Ramos (cell line): ENCODE data around the gene AP1G2.
"Not testable (repeated sequence)": the region's sequence is repeated elsewhere in the genome, so short reads cannot be mapped to it uniquely, and the experiment has no call there.

Source experiments
- in situ Hi-C: fragments of 300-500 bp; cut with MboI; formaldehyde crosslinking; loops from one replicate; pipeline ENCODE4 v1.14.3; 2022; ENCODE audit warnings: low sequenced_read_pairs; ENCODE audit not compliant: unreplicated experiment

The AP1G2 gene

DNA sequence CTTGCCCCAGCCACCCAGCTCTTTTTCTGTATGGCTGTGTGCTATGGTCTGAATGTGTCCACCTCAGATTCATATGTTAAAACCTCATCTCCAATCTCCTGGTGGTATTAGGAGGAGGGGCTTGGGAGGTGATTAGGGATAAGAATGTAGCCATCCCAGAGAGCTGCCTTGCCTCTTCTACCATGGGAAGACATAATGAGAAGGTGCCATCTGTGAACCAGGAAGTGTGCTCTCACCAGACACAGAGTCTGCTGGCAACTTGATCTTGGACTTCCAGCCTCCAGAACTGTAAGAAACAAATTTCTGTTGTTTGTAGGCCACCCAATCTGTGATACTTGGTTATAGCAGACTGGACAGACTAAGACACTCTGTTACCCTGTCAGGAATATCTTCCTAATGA, 33.8 kb upstream of the AP1G2 start:
- in situ Hi-C loops: no loop called here

DNA sequence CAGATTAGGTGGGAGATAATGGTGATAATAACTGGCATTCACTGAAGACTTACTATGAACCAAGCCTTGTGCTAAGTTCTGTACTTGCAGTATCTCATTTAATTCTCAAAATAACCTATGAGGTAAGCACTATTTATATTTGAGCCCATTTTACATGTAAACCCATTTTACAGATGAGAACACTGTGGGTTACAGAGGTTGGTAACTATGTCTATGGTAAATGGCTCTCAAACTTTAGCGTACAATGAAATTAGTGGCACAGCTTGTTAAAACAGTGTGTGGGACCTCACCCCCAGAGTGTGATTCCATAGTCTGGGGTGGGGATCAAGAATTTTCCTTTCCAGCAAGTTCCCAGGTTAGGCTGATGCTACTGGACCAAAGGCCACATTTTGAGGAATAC, 33.2 kb upstream of the AP1G2 start:
- in situ Hi-C loops: no loop called here

DNA sequence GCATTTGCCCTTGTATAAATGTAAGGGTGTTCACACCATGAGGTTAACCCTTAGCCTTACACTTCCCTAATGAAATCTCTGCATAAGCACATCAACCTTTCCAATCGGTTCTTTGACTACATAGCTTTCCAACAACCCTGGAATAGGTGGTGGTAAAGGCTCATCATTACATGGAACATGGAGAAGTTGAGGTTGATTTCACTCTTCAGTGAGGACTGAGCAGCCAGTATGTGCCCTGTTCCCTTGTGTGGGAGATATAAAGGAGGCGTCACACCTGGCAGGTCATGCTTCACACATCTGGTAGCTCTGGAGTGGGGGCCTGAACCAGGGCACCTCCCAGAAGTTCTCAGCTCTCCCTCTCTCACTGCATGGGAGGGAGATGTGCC, 32.7 kb upstream of the AP1G2 start:
- in situ Hi-C loops: no loop called here

DNA sequence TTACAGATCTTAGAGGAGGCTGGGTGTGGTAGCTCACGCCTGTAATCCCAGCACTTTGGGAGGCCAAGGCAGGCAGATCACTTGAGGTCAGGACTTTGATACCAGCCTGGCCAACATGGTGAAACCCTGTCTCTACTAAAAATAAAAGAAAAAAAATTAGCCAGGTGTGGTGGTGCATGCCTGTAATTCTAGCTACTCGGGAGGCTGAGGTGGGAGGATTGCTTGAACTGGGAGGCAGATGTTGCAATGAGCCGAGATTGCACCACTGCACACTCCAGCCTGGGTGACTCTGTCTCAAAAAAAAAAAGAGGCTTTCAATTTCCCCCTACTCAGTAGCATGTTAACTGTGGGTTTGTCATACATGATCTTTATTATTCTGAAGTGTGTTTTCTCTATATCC, 26.6 kb upstream of the AP1G2 start:
- in situ Hi-C loops: not testable (repeated sequence)

DNA sequence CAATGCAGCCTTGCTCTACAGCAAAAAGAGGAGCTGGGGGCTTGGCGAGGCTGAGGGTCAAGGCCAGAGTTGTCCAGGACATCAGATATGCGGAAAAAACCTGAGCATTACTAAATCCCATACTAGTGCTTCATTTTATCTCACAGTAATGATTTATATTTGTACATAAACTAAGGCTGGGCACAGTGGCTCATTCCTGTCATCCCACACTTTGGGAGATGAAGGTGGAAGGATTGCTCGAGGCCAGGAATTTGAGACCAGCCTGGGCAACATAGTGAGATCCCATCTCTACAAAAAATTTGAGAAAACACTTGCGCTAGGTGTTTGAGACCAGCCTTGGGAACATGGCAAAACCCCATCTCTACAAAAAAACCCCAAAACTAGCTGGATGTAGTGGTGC, 22.6 kb upstream of the AP1G2 start:
- in situ Hi-C loops: no loop called here

DNA sequence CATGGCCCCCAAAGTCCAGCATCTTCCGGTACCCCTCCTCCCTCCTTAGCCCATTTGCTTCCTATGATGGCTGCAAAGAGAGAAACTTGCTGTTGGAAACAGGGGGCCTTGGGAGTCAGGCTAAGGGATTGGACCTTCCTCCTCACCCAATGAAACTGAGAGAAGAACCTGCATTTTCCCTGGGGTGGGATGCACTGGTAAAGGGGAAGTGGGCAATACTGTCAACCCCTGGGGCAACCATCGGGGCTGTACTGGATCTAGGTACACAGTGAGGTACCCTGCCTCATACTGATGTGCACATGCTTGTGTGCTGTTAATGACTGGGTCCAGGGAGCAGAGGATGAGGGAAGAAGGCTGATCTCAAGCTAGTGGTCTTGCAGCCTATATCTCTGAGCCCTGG, 22.0 kb upstream of the AP1G2 start:
- in situ Hi-C loops: no loop called here

DNA sequence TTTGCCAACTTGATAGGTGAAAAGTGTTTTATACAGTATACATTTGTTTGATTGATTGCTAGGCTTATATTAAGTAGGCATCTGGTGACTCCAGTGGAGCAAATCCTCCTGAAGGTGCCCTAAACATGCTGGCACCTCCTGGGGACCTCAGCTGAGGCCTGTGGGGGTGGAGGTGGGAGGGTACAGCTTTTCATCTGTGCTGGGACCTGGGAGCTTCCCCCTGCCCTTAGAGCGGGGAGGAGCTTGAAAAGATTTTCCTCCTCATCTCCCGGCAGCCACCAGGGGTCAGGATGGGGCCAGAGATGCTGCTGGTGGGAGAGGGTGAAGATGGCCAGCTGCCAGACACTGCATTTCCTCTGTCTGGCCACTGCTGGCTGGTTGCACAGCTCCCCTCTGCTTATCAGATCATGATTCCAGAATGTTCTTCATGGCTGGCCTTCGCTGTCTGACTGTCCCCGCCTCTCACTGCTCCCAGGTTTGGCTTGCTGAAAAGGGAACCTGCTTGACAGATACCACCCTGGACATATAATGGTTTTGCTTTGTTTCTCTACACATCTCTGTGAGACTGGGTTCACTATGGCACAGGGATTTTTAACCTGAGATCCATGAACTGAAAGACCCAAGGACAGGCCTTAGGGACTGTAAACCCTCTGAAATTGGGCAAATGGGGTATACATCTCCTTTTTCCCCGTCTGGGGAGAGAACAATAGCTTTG, 21.4 kb upstream of the AP1G2 start:
- in situ Hi-C loops: no loop called here

DNA sequence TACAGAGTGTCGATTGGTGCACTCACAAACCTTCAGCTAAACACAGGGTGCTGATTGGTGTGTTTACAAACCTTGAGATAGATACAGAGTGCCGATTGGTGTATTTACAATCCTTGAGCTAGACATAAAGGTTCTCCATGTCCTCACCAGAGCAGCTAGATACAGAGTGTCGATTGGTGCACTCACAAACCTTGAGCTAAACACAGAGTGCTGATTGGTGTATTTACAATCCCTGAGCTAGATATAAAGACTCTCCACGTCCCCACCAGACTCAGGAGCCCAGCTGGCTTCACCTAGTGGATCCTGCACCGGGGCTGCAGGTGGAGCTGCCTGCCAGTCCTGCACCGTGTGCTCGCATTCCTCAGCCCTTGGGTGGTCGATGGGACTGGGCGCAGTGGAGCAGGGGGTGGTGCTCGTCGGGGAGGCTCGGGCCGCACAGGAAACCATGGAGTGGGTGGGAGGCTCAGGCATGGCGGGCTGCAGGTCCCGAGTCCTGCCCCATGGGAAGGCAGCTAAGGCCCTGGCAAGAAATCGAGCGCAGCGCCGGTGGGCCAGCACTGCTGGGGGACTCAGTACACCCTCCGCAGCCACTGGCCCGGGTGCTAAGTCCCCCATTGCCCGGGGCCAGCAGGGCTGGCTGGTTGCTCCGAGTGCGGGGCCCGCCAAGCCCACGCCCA, 17.1 kb upstream of the AP1G2 start:
- in situ Hi-C loops: not testable (repeated sequence)

DNA sequence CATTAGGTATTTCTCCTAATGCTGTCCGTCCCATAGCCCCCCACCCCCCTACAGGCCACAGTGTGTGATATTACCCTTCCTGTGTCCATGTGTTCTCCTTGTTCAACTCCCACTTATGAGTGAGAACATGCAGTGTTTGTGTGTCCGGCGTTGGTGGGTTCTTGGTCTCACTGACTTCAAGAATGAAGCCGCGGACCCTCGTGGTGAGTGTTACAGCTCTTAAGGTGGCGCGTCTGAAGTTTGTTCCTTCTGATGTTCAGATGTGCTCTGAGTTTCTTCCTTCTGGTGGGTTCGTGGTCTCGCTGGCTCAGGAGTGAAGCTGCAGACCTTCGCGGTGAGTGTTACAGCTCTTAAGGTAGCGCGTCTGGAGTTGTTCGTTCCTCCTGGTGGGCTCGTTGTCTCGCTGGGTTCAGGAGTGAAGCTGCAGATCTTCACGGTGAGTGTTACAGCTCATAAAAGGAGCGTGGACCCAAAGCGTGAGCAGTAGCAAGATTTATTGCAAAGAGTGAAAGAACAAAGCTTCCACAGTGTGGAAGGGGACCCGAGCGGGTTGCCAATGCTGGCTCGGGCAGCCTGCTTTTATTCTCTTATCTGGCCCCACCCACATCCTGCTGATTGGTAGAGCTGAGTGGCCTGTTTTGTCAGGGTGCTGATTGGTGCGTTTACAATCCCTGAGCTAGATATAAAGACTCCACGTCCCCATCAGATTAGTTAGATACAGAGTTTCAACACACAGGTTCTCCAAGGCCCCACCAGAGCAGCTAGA, 16.4 kb upstream of the AP1G2 start:
- in situ Hi-C loops: not testable (repeated sequence)

DNA sequence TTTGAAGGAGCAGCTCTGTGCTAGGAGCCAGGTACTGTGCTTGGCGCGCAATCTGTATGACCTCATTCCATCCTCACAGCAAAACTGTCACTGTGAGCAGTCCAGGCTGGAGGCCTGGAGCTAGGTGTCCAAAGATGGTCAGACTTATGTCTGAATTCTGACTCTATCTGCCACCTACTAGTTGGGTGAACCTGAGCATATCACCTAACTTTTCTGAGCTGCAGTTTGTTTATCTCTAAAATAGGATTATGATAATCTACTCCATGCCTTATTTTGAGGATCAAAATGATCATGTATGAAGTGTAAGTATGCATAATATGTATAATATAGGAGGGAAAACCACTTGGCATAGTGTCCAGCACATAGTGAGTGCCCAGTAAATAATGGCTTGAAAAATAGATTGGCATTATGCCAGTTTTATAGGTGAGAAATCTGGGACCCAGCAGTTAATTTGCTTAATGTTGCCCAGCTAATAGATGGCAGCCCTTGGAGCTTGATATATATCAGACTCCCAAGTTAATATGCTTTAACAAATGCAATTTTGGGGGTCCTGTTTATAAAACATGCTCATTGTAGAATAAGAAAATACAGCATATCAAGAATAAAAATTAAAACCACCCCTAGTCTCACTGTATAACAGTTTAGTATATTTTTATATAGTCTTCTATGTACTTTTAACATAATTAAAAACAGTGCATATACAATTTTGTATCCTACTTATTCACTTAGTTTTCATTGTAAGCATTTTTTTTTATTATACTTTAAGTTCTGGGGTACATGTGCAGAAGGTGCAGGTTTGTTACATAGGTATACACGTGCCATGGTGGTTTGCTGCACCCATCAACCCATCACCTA, 15.5 kb upstream of the AP1G2 start:
- in situ Hi-C loops: no loop called here

DNA sequence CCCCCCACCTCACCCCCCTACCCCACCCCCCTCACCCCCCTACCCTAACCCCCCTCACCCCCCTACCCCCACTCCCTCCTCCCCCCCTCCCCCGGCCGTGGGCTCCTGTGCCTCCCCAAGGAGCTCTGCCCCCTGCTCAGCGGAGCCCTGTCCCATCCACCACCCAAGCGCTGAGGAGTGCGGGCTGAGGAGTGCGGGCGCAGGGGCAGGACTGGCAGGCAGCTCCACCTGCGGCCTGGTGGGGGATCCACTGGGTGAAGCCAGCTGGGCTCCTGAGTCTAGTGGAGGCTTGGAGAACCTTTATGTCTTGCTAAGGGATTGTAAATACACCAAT, 13.3 kb upstream of the AP1G2 start:
- in situ Hi-C loops: no loop called here

DNA sequence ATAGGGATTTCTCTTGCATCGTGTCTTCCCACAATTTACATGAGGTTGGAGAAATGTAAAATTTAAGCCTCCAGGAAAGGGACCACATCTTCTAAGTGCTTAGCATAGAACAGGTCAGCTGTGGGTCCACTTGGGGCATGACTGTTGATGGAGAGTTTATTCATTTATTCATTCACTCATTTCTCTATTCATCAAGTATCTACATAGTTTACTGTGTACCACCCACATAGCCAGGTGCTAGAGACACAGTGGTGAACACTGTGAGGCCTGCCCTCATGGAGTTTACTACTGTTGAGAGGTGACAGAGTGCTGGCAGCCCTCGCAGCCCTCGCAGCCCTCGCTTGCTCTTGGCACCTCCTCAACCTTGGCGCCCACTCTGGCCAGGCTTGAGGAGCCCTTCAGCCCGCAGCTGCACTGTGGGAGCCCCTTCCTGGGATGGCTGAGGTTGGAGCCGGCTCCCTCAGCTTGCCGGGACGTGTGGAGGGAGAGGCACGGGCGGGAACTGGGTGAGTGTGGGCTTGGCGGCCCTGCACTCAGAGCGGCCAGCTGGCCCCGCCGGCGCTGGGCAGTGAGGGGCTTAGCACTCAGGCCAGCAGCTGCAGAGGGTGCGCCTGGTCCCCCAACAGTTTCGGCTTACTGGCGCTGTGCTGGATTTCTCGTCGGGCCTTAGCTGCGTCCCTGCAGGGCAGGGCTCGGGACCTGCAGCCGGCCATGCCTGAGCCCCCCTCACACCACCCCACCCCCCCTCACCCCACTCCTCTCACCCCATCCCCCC, 12.7 kb upstream of the AP1G2 start:
- in situ Hi-C loops: no loop called here

DNA sequence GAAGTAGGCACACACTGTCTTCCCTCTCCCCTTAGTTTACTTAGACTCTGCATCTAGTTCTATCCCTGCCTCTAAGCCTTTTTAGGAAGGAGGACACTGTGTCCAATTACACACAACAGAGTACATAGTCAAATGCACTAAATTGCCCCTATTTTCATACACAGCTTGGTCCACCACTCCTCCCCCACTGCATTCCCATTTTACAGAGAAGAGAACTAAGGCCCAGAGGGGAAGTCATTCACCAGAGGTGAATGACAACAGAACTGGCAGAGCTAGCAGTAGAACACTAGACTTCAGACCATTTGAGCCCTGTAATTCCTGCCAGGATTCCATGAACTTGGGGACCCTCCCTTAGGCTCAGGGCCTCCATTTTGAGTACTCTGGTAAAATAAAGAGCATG, 12.1 kb upstream of the AP1G2 start:
- in situ Hi-C loops: no loop called here

DNA sequence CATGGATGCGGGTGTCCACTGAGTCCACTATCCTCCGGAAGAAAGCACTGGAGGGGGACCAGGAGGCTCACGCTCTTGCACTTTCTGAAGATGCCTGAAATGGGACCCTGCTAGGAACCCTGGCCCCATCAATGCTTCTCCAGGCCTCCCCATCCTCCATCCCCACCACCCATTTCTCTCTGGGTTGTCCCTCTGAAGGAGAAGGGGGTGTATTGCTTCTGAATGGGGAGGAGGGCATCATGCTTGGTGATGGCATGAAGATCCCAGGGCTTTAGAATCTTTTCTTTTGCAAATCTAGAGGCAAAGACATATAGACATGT, 11.7 kb upstream of the AP1G2 start:
- in situ Hi-C loops: no loop called here

DNA sequence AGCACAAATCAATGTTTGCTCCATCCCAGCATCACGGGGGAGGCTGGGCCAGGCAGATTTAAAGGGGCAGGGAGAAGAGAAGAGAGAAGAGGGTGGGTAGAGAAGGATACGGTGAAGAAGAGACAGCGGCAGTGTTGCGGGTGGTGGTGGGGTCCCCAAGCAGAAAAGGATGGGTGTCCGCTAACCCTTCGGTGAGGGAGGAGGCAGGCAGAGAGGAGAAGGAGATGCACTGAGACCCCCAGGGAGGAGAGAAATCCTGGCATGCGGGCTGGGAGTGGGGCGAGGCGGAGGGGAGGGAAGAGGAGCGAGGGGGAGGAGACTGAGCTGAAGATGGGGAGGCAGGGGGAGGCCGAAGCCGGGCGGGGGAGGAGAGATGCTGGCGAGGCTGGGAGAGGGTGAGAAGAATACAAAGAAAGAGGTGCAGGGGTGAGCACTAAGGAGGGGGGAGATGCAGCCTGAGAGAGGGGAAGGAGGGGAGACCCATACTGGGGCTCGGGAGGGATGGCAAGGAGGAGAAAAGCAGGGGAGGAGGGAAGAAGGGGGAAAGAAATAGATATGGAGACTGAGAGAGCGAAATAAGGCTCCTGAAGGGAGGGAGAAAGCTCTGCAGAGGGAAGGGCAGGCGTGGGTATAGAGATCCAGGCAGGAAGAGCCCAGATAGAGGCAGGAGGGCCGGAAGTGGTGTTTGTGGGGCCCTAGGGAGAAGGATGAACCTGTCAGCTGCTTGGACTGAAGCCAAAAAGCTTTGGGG, 11.1 kb upstream of the AP1G2 start, which contains the start of gene JPH4:
Gene JPH4 (minus strand): TSS at position 231 of the 751 bp plus-strand sequence. CDS start 1,337 bp downstream, outside the sequence.
- in situ Hi-C loops: no loop called here

DNA sequence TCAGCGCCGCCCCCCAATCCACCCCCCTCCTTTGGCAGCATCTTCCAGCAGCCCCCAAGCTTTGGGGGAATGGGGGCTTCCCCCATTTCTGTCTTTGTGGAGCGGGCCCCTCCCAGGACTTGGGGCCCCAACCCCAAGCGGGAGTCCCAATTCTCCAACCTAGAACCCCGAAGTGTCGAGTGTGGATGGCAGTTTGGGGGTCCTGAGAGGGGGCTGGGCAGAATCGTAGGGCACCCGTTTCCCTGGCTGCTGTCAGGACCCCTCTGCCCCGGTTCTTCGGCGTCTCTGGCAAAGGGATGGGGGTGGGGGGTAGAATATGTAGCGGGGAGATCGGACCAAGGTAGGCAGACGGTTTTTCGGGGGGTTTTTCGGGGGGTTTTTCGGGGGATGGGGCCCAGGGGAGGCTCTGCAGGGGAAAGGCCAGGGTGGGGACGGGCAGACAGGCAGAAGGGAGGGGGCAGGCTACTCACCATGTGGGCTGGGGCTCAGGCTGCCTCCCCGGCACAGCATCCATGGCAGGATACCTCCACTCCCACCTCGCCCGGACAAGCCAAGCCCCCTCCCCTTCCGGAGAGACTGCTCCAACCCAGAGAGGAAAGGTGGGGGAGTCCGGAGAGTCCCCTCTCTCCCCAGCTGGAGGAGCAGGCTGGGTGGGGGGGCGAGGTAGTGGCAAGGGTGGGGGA, 10.3 kb upstream of the AP1G2 start:
- in situ Hi-C loops: no loop called here

DNA sequence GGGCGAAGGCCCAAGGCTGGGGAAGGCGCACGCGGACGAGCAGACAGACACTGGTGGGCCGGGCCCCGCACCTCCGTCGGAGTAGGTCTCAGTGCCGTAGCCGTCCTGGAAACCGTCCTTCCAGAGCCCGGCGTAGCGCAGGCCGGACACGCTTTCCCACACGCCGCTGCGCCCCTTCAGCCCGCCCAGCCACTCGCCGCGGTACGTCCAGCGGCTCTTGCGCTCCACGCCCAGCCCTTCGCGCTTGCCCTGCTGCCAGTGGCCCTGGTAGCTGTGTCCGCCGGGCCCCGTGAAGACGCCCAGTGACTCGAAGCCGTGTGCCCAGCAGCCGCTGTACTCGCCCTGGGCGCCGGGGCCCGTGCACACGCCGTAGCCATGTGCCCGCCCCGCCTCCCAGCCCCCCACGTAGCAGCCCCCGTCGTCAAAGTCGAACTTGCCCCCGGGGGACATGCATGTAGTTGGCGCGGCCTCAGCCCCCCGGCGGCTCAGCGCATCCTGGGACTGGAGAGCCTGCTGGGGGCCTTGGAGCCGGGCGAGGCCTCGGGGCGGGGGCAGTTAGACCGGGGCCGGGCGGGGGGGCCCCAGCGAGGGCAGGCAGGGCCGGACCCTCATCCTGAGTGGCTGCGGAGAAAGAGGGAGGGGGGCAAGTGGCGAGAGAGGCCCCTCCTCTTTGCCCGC, 9.6 kb upstream of the AP1G2 start:
- in situ Hi-C loops: no loop called here

DNA sequence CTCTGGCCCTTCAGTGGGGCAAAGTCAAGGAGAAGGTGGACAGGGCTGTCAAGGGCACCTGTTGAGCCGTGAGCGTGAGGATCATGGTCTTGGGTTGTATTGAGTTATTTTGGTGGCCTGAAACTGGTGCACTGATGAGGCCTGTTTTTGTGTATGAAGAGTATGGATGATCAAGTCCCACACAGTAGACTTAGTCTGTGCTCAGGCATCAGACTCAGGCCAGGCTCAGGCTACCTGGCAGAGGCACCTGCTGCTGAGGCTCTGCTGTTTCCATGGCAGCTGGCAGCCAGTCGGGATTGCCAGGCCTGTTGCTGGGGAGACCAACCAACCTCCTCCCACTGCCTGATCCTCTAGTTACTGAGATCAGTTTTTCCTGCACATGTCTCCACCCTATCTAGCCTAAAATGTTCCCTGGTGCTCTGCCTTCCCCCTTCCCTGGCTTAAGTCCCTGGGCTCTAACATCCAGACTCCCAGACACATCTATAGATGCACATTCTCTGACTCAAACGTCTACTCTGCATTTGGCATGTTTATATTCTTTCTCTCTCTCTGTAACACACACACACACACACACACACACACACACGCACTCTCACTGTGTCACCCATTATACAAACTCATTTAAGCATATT, 5.9 kb upstream of the AP1G2 start:
- in situ Hi-C loops: no loop called here
